ENCODE measurements around the gene EFNB2.

DNA sequence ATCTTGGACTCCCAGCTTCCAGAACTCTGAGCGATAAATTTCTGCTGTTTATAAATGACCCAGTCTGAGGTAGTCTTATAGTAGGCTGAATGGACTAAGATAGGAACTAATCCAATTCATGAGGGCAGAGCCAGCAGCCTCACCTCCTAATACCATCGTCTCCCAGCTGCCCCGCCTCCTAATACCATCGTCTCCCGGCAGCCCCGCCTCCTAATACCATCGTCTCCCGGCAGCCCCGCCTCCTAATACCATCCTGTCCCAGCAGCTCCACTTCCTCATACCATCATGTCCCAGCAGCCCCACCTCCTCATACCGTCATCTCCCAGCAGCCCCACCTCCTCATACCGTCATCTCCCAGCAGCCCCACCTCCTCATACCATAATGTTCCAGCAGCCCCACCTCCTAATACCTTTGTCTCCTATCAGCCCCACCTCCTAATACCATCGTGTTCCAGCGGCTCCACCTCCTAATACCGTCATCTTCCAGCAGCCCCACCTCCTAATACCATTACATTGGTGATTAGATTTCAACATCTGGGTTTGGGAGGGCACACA lies 34.9 kb upstream of the EFNB2 start:
- TF ChIP-seq, protein P1, sequence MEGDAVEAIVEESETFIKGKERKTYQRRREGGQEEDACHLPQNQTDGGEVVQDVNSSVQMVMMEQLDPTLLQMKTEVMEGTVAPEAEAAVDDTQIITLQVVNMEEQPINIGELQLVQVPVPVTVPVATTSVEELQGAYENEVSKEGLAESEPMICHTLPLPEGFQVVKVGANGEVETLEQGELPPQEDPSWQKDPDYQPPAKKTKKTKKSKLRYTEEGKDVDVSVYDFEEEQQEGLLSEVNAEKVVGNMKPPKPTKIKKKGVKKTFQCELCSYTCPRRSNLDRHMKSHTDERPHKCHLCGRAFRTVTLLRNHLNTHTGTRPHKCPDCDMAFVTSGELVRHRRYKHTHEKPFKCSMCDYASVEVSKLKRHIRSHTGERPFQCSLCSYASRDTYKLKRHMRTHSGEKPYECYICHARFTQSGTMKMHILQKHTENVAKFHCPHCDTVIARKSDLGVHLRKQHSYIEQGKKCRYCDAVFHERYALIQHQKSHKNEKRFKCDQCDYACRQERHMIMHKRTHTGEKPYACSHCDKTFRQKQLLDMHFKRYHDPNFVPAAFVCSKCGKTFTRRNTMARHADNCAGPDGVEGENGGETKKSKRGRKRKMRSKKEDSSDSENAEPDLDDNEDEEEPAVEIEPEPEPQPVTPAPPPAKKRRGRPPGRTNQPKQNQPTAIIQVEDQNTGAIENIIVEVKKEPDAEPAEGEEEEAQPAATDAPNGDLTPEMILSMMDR (IDR thresholded peaks at IDR 0.05; ENCODE audit: low read depth, low read length, missing input control) = no peak
- peak in 1 of 2 donors; percentile 40 for TF ChIP-seq GABPA (IDR thresholded peaks at IDR 0.05 in 1 of 2, conservative IDR thresholded peaks at IDR 0.05 in 1 of 2)
- TF ChIP-seq HNF4G (IDR thresholded peaks at IDR 0.05) = no peak
- TF ChIP-seq YY1 (IDR thresholded peaks at IDR 0.05) = no peak
- TF ChIP-seq, protein P2, sequence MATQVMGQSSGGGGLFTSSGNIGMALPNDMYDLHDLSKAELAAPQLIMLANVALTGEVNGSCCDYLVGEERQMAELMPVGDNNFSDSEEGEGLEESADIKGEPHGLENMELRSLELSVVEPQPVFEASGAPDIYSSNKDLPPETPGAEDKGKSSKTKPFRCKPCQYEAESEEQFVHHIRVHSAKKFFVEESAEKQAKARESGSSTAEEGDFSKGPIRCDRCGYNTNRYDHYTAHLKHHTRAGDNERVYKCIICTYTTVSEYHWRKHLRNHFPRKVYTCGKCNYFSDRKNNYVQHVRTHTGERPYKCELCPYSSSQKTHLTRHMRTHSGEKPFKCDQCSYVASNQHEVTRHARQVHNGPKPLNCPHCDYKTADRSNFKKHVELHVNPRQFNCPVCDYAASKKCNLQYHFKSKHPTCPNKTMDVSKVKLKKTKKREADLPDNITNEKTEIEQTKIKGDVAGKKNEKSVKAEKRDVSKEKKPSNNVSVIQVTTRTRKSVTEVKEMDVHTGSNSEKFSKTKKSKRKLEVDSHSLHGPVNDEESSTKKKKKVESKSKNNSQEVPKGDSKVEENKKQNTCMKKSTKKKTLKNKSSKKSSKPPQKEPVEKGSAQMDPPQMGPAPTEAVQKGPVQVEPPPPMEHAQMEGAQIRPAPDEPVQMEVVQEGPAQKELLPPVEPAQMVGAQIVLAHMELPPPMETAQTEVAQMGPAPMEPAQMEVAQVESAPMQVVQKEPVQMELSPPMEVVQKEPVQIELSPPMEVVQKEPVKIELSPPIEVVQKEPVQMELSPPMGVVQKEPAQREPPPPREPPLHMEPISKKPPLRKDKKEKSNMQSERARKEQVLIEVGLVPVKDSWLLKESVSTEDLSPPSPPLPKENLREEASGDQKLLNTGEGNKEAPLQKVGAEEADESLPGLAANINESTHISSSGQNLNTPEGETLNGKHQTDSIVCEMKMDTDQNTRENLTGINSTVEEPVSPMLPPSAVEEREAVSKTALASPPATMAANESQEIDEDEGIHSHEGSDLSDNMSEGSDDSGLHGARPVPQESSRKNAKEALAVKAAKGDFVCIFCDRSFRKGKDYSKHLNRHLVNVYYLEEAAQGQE (IDR thresholded peaks at IDR 0.05) = peak; percentile 72
- TF ChIP-seq, protein P3, sequence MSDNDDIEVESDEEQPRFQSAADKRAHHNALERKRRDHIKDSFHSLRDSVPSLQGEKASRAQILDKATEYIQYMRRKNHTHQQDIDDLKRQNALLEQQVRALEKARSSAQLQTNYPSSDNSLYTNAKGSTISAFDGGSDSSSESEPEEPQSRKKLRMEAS (IDR thresholded peaks at IDR 0.05) = no peak
- peak in 1 of 2 donors; percentile 22 for TF ChIP-seq RAD21 (IDR thresholded peaks at IDR 0.05)
- TF ChIP-seq SP1 (IDR thresholded peaks at IDR 0.05) = no peak
- TF ChIP-seq RXRA (IDR thresholded peaks at IDR 0.05) = no peak
- TF ChIP-seq TAF1 (conservative IDR thresholded peaks at IDR 0.05) = no peak

All from liver (tissue), 3 donors.